ENCODE results near the gene PLCB1. TPM values are rescaled to one million over a fixed set of nuclear protein-coding genes. Genes with fewer than 3 reads are reported as not detected.

PLCB1 gene
- total and polyA plus RNA-seq, 2 of the 4 experiments (the other 2 are of a cell fraction) = 5.6 to 16.1 TPM

- dilution Hi-C loops (cut with HindIII; ENCODE audit: low sequenced_read_pairs, unreplicated experiment) (no loop called here), in situ Hi-C loops (cut with MboI; ENCODE audit: low sequenced_read_pairs) (no loop called here), intact Hi-C loops (cut with micrococcal nuclease) (loop anchor here (1.0 kb wide), 1 partner anchor 20 kb away; no protein-coding TSS in a partner anchor)
- H3K79me1 ChIP-seq (ENCODE audit: low read depth in 1 of 2, low read length in 2 of 2) = no peaks in the 10 kb centered on the region
- H3K56ac ChIP-seq (ENCODE audit: extremely low read depth, insufficient read depth, low read length) = no peak overlapping the region
- no peak overlapping the region for H2AK5ac ChIP-seq (ENCODE audit: low read depth, low read length)
- H2AFZ ChIP-seq (replicated peaks; ENCODE audit: low read length, poor library complexity) = no peak overlapping the region
- POLR2A ChIA-PET (ENCODE audit: unreplicated experiment) = no interaction called here
- H3K9me1 ChIP-seq (ENCODE audit: insufficient read depth, low read length) = no peaks in the 10 kb centered on the region
- CTCF ChIA-PET = interaction anchor here (0.6 kb wide), 1 partner anchor 388 kb away, joined by 4 read pairs; no protein-coding TSS in a partner anchor
- H3K27ac ChIP-seq (ENCODE audit: insufficient read depth, low read length) = no peak overlapping the region
- H4K5ac ChIP-seq (ENCODE audit: low read depth, low read length) = no peak overlapping the region
- H2BK15ac ChIP-seq (ENCODE audit: low read depth, low read length) = no peak overlapping the region
- H3K4me2 ChIP-seq (ENCODE audit: low read depth, low read length) = no peak overlapping the region
- no TSS peak for BruUV-seq (replicated peaks)
- H4K91ac ChIP-seq (ENCODE audit: insufficient read depth, low read depth, low read length) = no peak overlapping the region
- no peak overlapping the region for H3K4ac ChIP-seq (ENCODE audit: low read depth, low read length)
- H3K27me3 ChIP-seq (ENCODE audit: control insufficient read depth, insufficient read depth, low read length) = no peaks in the 10 kb centered on the region
- H4K20me1 ChIP-seq (ENCODE audit: insufficient read depth, low read length) = no peaks in the 10 kb centered on the region
- no peak overlapping the region for H3K4me3 ChIP-seq (ENCODE audit: insufficient read depth, low read depth, low read length)
- DNase-seq (no peak), ATAC-seq (ENCODE audit: low read depth) (no peak)
- H2BK5ac ChIP-seq (ENCODE audit: low read depth, low read length, poor library complexity, severe bottlenecking) = no peak overlapping the region
- H3K18ac ChIP-seq (ENCODE audit: low read depth, low read length) = no peak overlapping the region
- H3K4me1 ChIP-seq (ENCODE audit: control insufficient read depth, insufficient read depth, low read length) = no peaks in the 10 kb centered on the region
- H3K14ac ChIP-seq (replicated peaks; ENCODE audit: low read depth, low read length) = no peak overlapping the region
- no peaks in the 10 kb centered on the region for H3K36me3 ChIP-seq (ENCODE audit: control insufficient read depth, insufficient read depth, low read length)
- H3K9me3 ChIP-seq (ENCODE audit: control insufficient read depth, insufficient read depth, low read length) = no peaks in the 10 kb centered on the region
- H2BK120ac ChIP-seq (ENCODE audit: low read depth, low read length) = no peak overlapping the region
- WGBS, 2 experiments (ENCODE audit: extremely low coverage in 2 of 2, insufficient read length in 1 of 2) = no CpG with 5 or more reads among the region's 3 CpGs
- H3K23ac ChIP-seq (ENCODE audit: low read depth, low read length) = no peak overlapping the region
- no peak overlapping the region for H2AK9ac ChIP-seq (replicated peaks; ENCODE audit: low read depth, low read length, poor library complexity)
- no peak overlapping the region for H3K9ac ChIP-seq (ENCODE audit: low read depth, low read length)
- H2BK20ac ChIP-seq (ENCODE audit: low read depth, low read length) = no peak overlapping the region
- no peak overlapping the region for H4K8ac ChIP-seq (ENCODE audit: low read depth in 2 of 2, low read length in 2 of 2)
- TF ChIP-seq POLR2A (IDR thresholded peaks at IDR 0.05; ENCODE audit: low read depth, low read length) (no peak), CEBPB (IDR thresholded peaks at IDR 0.05; ENCODE audit: low read depth, low read length) (0 out of 2 replicates have a peak, but pooled peaks have one; percentile 34), MXI1 (IDR thresholded peaks at IDR 0.05; ENCODE audit: borderline replicate concordance, low read depth, low read length) (no peak), RCOR1 (IDR thresholded peaks at IDR 0.05; ENCODE audit: insufficient replicate concordance, low read length) (no peak)
These were observed 230.4 kb downstream of the PLCB1 start for GRCh38 chr20:8362457-8362856.
